ENCODE data around the gene SLCO2A1. TPM values are rescaled to one million over a fixed set of nuclear protein-coding genes. Genes with fewer than 3 reads are reported as not detected.
A peak's percentile ranks its signal among the peaks of the same experiment; 100 is the strongest.

The SLCO2A1 gene
- total RNA-seq, 6 donors from 2014 or later = 56.2 to 308 (median 133) TPM

- peaks cover 0 to 6% (median 2%) of the 10 kb centered on the region in 4 donors for H3K4me1 ChIP-seq
- H3K27me3 ChIP-seq = no peaks in the 10 kb centered on the region
- DNase-seq (no peak), ATAC-seq (ENCODE audit: low FRiP score in 2 of 2) (no peak)
- TF ChIP-seq POLR2A (IDR thresholded peaks at IDR 0.05) (no peak), POLR2AphosphoS5 (IDR thresholded peaks at IDR 0.05) (no peak), EP300 (IDR thresholded peaks at IDR 0.05) (no peak), CTCF (IDR thresholded peaks at IDR 0.05) (no peak)
- no peak overlapping the region for H3K27ac ChIP-seq
- H3K36me3 ChIP-seq = no peaks in the 10 kb centered on the region
- H3K4me3 ChIP-seq = no peak overlapping the region
- peaks cover 0 to 2% (median 0%) of the 10 kb centered on the region in 4 donors for H3K9me3 ChIP-seq
- 100% methylated on average over 3 of the region's 3 CpGs for WGBS, 2 donors
Observed at GRCh38 chr3:134075568-134075825, 45.8 kb upstream of the SLCO2A1 start.

GRCh38 chr3:134074790-134075567 is 45.3 kb upstream of the SLCO2A1 start:
- 85 to 87% methylated on average over 9 of the region's 9 CpGs for WGBS, 2 donors
- peaks cover 0 to 6% (median 2%) of the 10 kb centered on the region in 4 donors for H3K4me1 ChIP-seq
- H3K36me3 ChIP-seq = no peaks in the 10 kb centered on the region
- no peak for TF ChIP-seq CTCF (IDR thresholded peaks at IDR 0.05)
- no peak for TF ChIP-seq POLR2A (IDR thresholded peaks at IDR 0.05)
- no peak for TF ChIP-seq POLR2AphosphoS5 (IDR thresholded peaks at IDR 0.05)
- H3K27me3 ChIP-seq = no peaks in the 10 kb centered on the region
- ATAC-seq (ENCODE audit: low FRiP score in 2 of 2) (no peak), DNase-seq (no peak)
- H3K27ac ChIP-seq = peak overlapping the region in 3 of 4 donors; percentile 3 to 30 (median 30)
- no peak overlapping the region for H3K4me3 ChIP-seq
- H3K9me3 ChIP-seq = no peaks in the 10 kb centered on the region

- ATAC-seq (ENCODE audit: low FRiP score in 2 of 2) = no peak
- H3K27ac ChIP-seq = peak overlapping the region in 3 of 4 donors; percentile 3 to 34 (median 30)
- H3K9me3 ChIP-seq = no peaks in the 10 kb centered on the region
- H3K4me1 ChIP-seq = peaks cover 0 to 6% (median 2%) of the 10 kb centered on the region in 4 donors
- DNase-seq = no peak
- WGBS, 2 donors = 82 to 83% methylated on average over 7 to 10 of the region's 10 CpGs
- H3K27me3 ChIP-seq = no peaks in the 10 kb centered on the region
- no peak overlapping the region for H3K4me3 ChIP-seq
- TF ChIP-seq POLR2AphosphoS5 (IDR thresholded peaks at IDR 0.05) (no peak), CTCF (IDR thresholded peaks at IDR 0.05) (no peak), EP300 (IDR thresholded peaks at IDR 0.05) (no peak), POLR2A (IDR thresholded peaks at IDR 0.05) (no peak)
- H3K36me3 ChIP-seq = no peaks in the 10 kb centered on the region
Observed at GRCh38 chr3:134074001-134074789, 44.5 kb upstream of the SLCO2A1 start.

- Histone ChIP-seq H3K4me1 (peaks cover 0 to 6% (median 2%) of the 10 kb centered on the region in 4 donors), H3K27ac (peak overlapping the region in 1 of 4 donors; percentile 30)
- no peak for TF ChIP-seq CTCF (IDR thresholded peaks at IDR 0.05)
- no peak for TF ChIP-seq POLR2A (IDR thresholded peaks at IDR 0.05)
- no peak for TF ChIP-seq EP300 (IDR thresholded peaks at IDR 0.05)
- no peak for TF ChIP-seq POLR2AphosphoS5 (IDR thresholded peaks at IDR 0.05)
Observed at GRCh38 chr3:134073583-134073945, 43.8 kb upstream of the SLCO2A1 start.

More at GRCh38 chr3:134073583-134073945, 43.8 kb upstream of the SLCO2A1 start:
- no peaks in the 10 kb centered on the region for H3K9me3 ChIP-seq
- no peak overlapping the region for H3K4me3 ChIP-seq
- no peaks in the 10 kb centered on the region for H3K27me3 ChIP-seq
- H3K36me3 ChIP-seq = no peaks in the 10 kb centered on the region
- ATAC-seq (ENCODE audit: low FRiP score in 2 of 2) (no peak), DNase-seq (peak in 1 of 2 donors; percentile 9)
- WGBS, 2 donors = 89 to 95% methylated on average over 2 to 4 of the region's 4 CpGs
